GM19452 (cell line): Measurements from ENCODE around the gene SPDYE2.
A peak's percentile ranks its signal among the peaks of the same experiment; 100 is the strongest.
"Not testable (repeated sequence)": the region's sequence is repeated elsewhere in the genome, so short reads cannot be mapped to it uniquely, and the experiment has no call there.

Experiments
- ATAC-seq: cut with Tn5 transposase; IDR thresholded peaks from one replicate; pipeline ENCODE4 v1.9.1; 2021; ENCODE audit not compliant: unreplicated experiment

SPDYE2 gene

GRCh38 chr7:102599699-102600098 is 48.7 kb downstream of the SPDYE2 start:
- not testable (repeated sequence) for ATAC-seq

- ATAC-seq: not testable (repeated sequence)
Observed at GRCh38 chr7:102602317-102602716, 51.3 kb downstream of the SPDYE2 start.

GRCh38 chr7:102604431-102605145 is 53.6 kb downstream of the SPDYE2 start:
- not testable (repeated sequence) for ATAC-seq

GRCh38 chr7:102606848-102607247 is 55.8 kb downstream of the SPDYE2 start:
- ATAC-seq: not testable (repeated sequence)

GRCh38 chr7:102609734-102610133 is 58.7 kb downstream of the SPDYE2 start:
- ATAC-seq: not testable (repeated sequence)

GRCh38 chr7:102610441-102610840 is 59.4 kb downstream of the SPDYE2 start:
- not testable (repeated sequence) for ATAC-seq

- ATAC-seq: peak; percentile 37
Observed at GRCh38 chr7:102611013-102611674, 60.1 kb downstream of the SPDYE2 start.

GRCh38 chr7:102611675-102612325 is 60.8 kb downstream of the SPDYE2 start:
- not testable (repeated sequence) for ATAC-seq
